ENCODE measurements around the gene CHAD.

Gene CHAD

DNA sequence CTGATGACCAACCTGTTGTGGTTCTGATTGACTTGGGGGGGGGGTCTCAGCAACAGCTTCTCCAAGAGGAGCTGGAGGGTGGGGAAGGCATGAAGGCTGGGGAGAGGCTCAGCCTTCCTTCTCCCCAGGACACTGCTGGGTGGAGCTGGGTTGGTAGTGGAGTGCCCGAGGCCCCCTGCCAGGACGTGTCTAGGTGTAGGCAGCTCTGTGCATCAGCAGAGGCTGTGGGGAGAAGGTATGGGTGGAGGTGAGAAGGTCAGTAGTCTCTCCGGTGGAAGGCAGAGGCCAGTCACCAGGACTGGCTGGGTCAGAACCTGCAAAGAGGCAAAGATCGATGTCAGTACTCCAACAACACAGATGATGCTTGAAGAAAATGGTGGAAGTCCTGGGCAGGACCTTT, 3.9 kb downstream of the CHAD start:
- no peaks in the 10 kb centered on the region for H3K36me3 ChIP-seq (ENCODE audit: insufficient read depth, low read length)
- no peaks in the 10 kb centered on the region for H3K79me2 ChIP-seq (ENCODE audit: insufficient read depth, low read length)
- no peaks in the 10 kb centered on the region for H3K27me3 ChIP-seq (ENCODE audit: insufficient read depth, low read length, poor library complexity, severe bottlenecking)
- H3K4me1 ChIP-seq (ENCODE audit: insufficient read depth, low read length, poor library complexity, severe bottlenecking), result no peaks in the 10 kb centered on the region
- no peak overlapping the region for H3K4me3 ChIP-seq (ENCODE audit: low read length, poor library complexity, severe bottlenecking)
- no peaks in the 10 kb centered on the region for H3K9me2 ChIP-seq (replicated peaks; ENCODE audit: low read depth, low read length)
- no peak overlapping the region for H2AFZ ChIP-seq (ENCODE audit: low read length)
- no peak overlapping the region for H3K9ac ChIP-seq (ENCODE audit: low read depth, low read length, poor library complexity, severe bottlenecking)
- no peak for TF ChIP-seq EZH2phosphoT487 (IDR thresholded peaks at IDR 0.05; ENCODE audit: borderline replicate concordance)
- TF ChIP-seq, protein P1, sequence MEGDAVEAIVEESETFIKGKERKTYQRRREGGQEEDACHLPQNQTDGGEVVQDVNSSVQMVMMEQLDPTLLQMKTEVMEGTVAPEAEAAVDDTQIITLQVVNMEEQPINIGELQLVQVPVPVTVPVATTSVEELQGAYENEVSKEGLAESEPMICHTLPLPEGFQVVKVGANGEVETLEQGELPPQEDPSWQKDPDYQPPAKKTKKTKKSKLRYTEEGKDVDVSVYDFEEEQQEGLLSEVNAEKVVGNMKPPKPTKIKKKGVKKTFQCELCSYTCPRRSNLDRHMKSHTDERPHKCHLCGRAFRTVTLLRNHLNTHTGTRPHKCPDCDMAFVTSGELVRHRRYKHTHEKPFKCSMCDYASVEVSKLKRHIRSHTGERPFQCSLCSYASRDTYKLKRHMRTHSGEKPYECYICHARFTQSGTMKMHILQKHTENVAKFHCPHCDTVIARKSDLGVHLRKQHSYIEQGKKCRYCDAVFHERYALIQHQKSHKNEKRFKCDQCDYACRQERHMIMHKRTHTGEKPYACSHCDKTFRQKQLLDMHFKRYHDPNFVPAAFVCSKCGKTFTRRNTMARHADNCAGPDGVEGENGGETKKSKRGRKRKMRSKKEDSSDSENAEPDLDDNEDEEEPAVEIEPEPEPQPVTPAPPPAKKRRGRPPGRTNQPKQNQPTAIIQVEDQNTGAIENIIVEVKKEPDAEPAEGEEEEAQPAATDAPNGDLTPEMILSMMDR (conservative IDR thresholded peaks at IDR 0.05; ENCODE audit: low read length), result no peak
- H4K20me1 ChIP-seq (ENCODE audit: insufficient read depth, low read length, poor library complexity, severe bottlenecking), result no peaks in the 10 kb centered on the region
- no peak overlapping the region for H3K4me2 ChIP-seq (ENCODE audit: low read depth, low read length, poor library complexity, severe bottlenecking)
- H3F3A ChIP-seq (ENCODE audit: low read depth), result no peaks in the 10 kb centered on the region
- no peaks in the 10 kb centered on the region for H3K9me3 ChIP-seq (ENCODE audit: insufficient read depth, low read depth, low read length)

DNA sequence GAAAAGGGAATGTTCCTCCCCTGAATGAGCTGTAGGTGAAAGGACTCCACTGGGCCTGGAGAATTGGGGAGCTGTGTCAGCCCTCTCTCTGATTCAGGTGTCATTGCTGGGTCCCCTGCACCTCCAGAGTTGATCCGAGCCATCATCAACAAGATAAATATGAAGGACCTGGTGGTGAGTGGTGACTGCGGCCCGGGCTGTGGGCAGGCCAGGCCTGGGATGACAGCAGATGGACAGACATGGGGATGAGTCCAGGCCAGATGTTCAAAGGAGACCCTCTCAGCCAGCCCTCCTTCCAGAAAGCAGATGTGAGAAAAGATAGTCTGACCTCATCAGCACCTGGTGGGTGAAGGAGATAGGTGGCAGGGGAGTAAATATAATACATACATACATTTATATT, 4.6 kb downstream of the CHAD start:
- Histone ChIP-seq H3K4me2 (ENCODE audit: low read depth, low read length, poor library complexity, severe bottlenecking) (no peak overlapping the region), H3K27me3 (ENCODE audit: insufficient read depth, low read length, poor library complexity, severe bottlenecking) (no peaks in the 10 kb centered on the region), H3K9me3 (ENCODE audit: insufficient read depth, low read depth, low read length) (no peaks in the 10 kb centered on the region), H2AFZ (ENCODE audit: low read length) (no peak overlapping the region), H3F3A (ENCODE audit: low read depth) (no peaks in the 10 kb centered on the region), H3K36me3 (ENCODE audit: insufficient read depth, low read length) (no peaks in the 10 kb centered on the region), H3K79me2 (ENCODE audit: insufficient read depth, low read length) (no peaks in the 10 kb centered on the region), H3K4me3 (ENCODE audit: low read length, poor library complexity, severe bottlenecking) (no peak overlapping the region), H4K20me1 (ENCODE audit: insufficient read depth, low read length, poor library complexity, severe bottlenecking) (no peaks in the 10 kb centered on the region), H3K9me2 (replicated peaks; ENCODE audit: low read depth, low read length) (no peaks in the 10 kb centered on the region), H3K9ac (ENCODE audit: low read depth, low read length, poor library complexity, severe bottlenecking) (no peak overlapping the region), H3K4me1 (ENCODE audit: insufficient read depth, low read length, poor library complexity, severe bottlenecking) (no peaks in the 10 kb centered on the region)
- TF ChIP-seq, protein P1 (conservative IDR thresholded peaks at IDR 0.05; ENCODE audit: low read length), result no peak

DNA sequence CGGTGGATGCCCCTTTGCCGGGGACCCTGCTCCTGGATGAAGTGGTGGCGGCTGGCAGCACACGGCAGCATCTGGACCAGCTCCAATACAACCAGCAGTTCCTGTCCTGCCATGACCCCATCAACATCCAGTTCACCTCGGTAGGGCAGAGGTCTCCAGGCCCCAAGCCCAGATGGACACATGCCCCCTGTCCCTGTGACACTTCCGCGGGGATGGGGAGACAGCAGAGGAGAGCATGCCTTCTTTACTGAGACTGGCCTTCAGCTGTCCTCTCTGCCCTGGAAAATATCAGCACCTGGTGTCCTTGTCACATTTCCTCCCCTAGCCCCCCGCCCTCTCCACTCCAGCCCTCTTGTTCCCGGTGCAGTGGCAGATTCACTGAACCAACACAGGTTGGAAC, 6.2 kb downstream of the CHAD start:
- no peak overlapping the region for H2AFZ ChIP-seq (ENCODE audit: low read length)
- H3K4me3 ChIP-seq (ENCODE audit: low read length, poor library complexity, severe bottlenecking), result no peak overlapping the region
- H3K9me2 ChIP-seq (replicated peaks; ENCODE audit: low read depth, low read length), result no peaks in the 10 kb centered on the region
- H3K27me3 ChIP-seq (ENCODE audit: insufficient read depth, low read length, poor library complexity, severe bottlenecking), result no peaks in the 10 kb centered on the region
- H3K4me1 ChIP-seq (ENCODE audit: insufficient read depth, low read length, poor library complexity, severe bottlenecking), result no peaks in the 10 kb centered on the region
- no peaks in the 10 kb centered on the region for H3F3A ChIP-seq (ENCODE audit: low read depth)
- H4K20me1 ChIP-seq (ENCODE audit: insufficient read depth, low read length, poor library complexity, severe bottlenecking), result no peaks in the 10 kb centered on the region
- H3K36me3 ChIP-seq (ENCODE audit: insufficient read depth, low read length), result no peaks in the 10 kb centered on the region
- TF ChIP-seq EZH2phosphoT487 (IDR thresholded peaks at IDR 0.05; ENCODE audit: borderline replicate concordance), result no peak
- TF ChIP-seq, protein P1 (conservative IDR thresholded peaks at IDR 0.05; ENCODE audit: low read length), result no peak
- H3K4me2 ChIP-seq (ENCODE audit: low read depth, low read length, poor library complexity, severe bottlenecking), result no peak overlapping the region
- no peaks in the 10 kb centered on the region for H3K79me2 ChIP-seq (ENCODE audit: insufficient read depth, low read length)
- H3K9ac ChIP-seq (ENCODE audit: low read depth, low read length, poor library complexity, severe bottlenecking), result no peak overlapping the region
- no peaks in the 10 kb centered on the region for H3K9me3 ChIP-seq (ENCODE audit: insufficient read depth, low read depth, low read length)
